ENCODE data around the gene LIMS3. TPM values are rescaled to one million over a fixed set of nuclear protein-coding genes. Genes with fewer than 3 reads are reported as not detected.
"Not testable (repeated sequence)": the region's sequence is repeated elsewhere in the genome, so short reads cannot be mapped to it uniquely, and the experiment has no call there.

The LIMS3 gene
- total and polyA plus RNA-seq, 5 donors: 2.0 to 8.7 (median 3.1) TPM

- H3K4me1 ChIP-seq (ENCODE audit: control insufficient read depth, insufficient read depth, low read length); DNase-seq; intact Hi-C loops (cut with DNase I); H3K9me3 ChIP-seq (ENCODE audit: control insufficient read depth, low read length); H3K4me3 ChIP-seq (ENCODE audit: low read length); H3K27ac ChIP-seq (ENCODE audit: low read length); H3K27me3 ChIP-seq (ENCODE audit: control insufficient read depth, insufficient read depth): not testable (repeated sequence)
- WGBS: no CpG with 5 or more reads among the region's 14 CpGs
- ATAC-seq: peak; percentile 77 to 78
Measured at GRCh38 chr2:109969864-109970263, 71.4 kb downstream of the LIMS3 start.

GRCh38 chr2:109971710-109972109 lies 73.2 kb downstream of the LIMS3 start:
- intact Hi-C loops (cut with DNase I); ATAC-seq; H3K27ac ChIP-seq (ENCODE audit: low read length); DNase-seq; H3K4me1 ChIP-seq (ENCODE audit: control insufficient read depth, insufficient read depth, low read length); H3K4me3 ChIP-seq (ENCODE audit: low read length); H3K27me3 ChIP-seq (ENCODE audit: control insufficient read depth, insufficient read depth); H3K9me3 ChIP-seq (ENCODE audit: control insufficient read depth, low read length): not testable (repeated sequence)
- no CpG with 5 or more reads among the region's 10 CpGs for WGBS

Other genes starting within 250 kb of the LIMS3 start
- gene RGPD5, start 104.4 kb upstream of the LIMS3 start, total RNA-seq: 10 to 100 TPM; 27.9 to 48.3 (median 44.3) TPM
- 8.9 TPM for gene RGPD5, start 104.4 kb upstream of the LIMS3 start, polyA plus RNA-seq
- 10 to 100 TPM in 1 of 4 donors, 1 to 10 TPM in 3; 7.7 to 26.1 (median 8.1) TPM for gene MALL, start 217.1 kb downstream of the LIMS3 start, total RNA-seq
- gene MALL, start 217.1 kb downstream of the LIMS3 start, polyA plus RNA-seq: 7.4 TPM